Globus pallidus (tissue), 1 donor: Measurements from ENCODE around the gene TEKT5.

ENCODE experiments used
- DNase-seq: peaks from one replicate; pipeline ENCODE4 v3.0.0-alpha.2; 2015; ENCODE audit warnings: low spot score

Gene TEKT5

DNA sequence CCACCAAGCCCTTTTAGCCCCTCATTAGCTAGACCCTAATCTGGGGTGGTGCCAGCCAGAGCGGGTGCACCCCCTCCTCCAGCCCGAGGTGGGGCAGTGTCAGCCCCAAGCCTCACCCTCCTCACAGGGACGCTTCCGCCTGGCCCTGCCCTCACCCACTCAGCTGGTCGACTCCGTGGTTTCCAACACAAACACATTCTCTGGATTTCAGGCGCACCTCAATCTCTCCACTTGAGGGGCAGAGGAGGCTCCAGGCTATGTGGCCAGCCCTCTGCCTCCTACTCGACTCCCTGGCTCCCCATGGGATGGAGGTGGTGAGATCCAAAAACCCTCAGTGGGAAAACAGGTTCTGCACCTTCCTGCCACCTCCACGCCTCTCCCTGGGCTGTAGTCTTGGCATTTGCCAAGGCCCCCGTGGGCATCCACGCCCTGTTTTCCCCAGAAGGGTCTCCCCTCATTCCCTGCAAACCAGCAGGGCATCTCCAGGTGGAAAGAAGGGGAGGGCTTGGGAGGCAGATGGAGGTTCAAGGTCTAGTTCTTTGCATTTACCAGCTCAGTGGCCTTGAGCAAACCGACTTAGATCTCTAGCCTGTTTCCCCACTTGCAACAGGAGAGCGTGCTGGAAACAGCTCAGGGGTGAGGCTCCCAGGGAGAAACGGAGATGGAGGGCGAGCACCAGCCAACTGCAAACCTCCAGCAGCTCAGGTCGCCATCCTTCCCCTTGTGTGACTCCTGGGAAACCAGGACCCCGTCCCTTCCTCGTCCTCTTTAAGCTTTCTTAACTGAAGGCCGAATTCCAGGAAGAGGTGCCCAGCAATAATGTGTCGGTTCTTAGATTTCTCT lies 116.0 kb downstream of the TEKT5 start:
- DNase-seq, result no peak
